Activated T-cell treated with anti-CD3 and anti-CD28 coated beads for 48 hours (primary cell): ENCODE measurements around the gene HTR3B.
"Not testable (repeated sequence)": the region's sequence is repeated elsewhere in the genome, so short reads cannot be mapped to it uniquely, and the experiment has no call there.

ENCODE experiments used
- DNase-seq: peaks from one replicate; pipeline ENCODE4 v3.0.0-alpha.2; 2020; ENCODE audit warnings: low read depth

Gene HTR3B

GRCh38 chr11:113904379-113905101 is at the start of gene HTR3B:
Gene HTR3B, plus strand, starts transcription at chr11:113904796. Its CDS starts 138 bp downstream, at chr11:113904934.
- no peak for DNase-seq

DNA sequence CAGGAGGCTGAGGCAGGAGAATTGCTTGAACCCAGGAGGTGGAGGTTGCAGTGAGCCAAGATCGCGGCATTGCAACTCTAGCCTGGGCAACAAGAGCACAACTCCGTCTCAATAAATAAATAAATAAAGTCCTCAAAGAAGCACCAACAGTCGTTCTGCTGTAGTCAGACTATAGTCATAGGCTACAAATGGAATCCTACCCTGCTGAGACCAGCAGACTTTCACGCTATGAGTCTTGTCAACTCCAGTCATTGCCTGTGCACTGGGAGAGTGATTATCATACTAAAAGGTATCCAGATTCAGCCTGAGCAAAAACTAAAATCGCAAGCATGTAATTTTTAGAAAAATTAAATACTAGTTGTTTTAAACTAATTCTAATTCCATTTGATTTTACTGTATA is 48.8 kb upstream of the HTR3B start:
- DNase-seq, result no peak

DNA sequence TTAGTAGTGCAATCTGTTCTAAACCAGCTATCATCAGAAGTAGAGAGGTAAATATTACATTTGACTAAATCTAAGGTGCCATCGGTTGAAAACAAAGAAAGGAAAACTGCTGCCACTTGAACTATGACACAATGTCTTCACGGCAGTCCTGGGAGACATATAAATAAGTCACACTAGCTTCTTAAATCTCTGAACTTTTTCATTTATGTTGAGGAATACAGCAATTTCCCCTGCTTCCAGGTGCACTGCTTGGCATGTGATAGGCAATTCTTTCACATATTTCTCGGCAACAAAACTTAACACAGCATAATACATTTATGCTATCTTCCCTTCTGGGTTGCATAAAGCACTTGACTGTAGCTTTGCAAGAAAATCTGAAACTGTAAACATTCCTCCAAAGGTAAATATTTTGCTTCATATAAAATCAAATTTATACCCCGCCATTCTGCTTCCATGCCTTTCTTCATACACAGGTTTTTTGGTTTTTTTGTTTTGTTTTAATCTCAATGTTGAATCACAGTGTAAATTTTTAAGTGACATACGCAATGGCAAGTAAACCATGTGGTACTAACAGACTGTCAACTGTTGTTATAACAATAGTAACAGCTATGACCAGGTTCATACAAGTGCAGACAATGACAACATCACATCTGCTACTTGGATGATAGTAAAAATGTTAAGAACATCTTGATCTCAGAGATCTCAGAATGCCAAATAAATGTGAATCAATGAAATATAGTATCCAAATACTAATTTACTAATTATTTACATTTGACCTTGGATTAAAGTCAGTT is 47.4 kb upstream of the HTR3B start:
- DNase-seq, result no peak

GRCh38 chr11:113859665-113860064 is 44.9 kb upstream of the HTR3B start:
- DNase-seq, result no peak

DNA sequence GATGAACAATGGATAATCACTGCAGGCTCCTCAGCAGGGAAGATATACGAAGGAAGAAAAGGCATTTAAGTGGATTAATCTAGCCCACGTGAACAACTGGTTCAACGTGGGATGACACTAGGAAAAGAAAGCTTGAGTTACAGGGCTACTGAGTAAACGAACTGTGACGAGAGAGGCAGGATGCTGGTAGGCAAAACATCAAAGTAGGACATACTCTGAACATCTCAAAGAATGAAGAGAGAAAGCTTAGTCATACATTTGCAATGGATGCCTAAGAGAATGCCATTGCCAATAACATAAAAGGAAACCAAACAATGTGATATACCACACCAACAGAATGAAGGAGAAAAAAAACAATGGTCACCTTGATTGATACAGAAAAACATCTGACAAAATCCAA is 42.2 kb upstream of the HTR3B start:
- DNase-seq, result no peak

DNA sequence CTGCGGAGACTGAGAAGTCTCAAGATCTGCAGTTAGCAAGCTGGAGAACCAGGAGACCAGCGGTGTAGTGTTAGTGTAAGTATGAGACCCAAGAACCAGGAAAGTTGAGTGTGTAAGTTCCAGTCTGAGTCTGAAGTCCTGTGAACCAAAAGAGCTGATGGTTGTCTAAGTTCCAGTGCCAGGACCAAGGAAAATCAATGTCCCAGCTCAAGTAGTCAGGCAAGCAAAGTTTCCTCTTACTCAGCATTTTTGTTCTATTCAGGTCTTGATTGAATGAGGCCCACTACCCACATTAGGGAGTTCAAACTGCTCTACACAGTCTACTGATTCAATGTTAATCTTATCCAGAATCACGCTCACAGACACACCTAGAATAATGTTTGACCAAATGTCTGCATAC is 40.2 kb upstream of the HTR3B start:
- no peak for DNase-seq

- DNase-seq, result no peak
Measured at GRCh38 chr11:113865873-113866272, 38.7 kb upstream of the HTR3B start.

- DNase-seq, result no peak
Measured at GRCh38 chr11:113867843-113868503, 36.6 kb upstream of the HTR3B start.

- no peak for DNase-seq
Measured at GRCh38 chr11:113871336-113871735, 33.3 kb upstream of the HTR3B start.

- no peak for DNase-seq
Measured at GRCh38 chr11:113873236-113873626, 31.4 kb upstream of the HTR3B start.

- no peak for DNase-seq
Measured at GRCh38 chr11:113874096-113874495, 30.5 kb upstream of the HTR3B start.

DNA sequence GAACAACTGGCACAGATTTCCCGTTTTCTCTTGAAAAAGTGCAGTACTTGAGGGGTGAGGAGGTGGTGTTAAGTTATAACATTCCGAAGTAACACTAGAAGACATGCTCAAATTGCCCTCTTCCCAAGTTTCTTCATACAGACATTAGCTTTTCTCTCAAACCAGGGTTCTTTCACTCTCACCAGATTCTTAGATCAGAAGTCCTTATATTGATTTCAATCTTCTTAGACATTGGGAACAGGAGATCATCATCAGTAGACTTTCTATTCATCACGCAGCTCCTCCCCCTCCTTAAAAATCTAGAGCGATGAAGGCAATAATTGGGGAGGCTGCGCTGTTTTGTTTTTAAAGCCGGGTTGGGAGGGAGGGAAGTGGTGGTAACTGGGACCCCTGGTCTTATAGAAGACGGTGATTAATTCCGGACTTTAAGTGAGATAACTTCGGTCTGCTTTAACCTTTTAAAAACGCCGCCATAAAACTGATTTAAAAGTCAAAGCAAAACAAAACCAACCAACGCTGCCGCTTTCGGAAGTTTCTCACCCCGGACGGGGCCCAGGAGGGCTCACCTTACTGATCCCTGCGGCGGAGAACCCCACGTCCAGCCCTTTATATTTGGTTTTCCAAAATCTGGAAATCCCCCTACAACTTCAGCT is 29.9 kb upstream of the HTR3B start:
- DNase-seq, result no peak

DNA sequence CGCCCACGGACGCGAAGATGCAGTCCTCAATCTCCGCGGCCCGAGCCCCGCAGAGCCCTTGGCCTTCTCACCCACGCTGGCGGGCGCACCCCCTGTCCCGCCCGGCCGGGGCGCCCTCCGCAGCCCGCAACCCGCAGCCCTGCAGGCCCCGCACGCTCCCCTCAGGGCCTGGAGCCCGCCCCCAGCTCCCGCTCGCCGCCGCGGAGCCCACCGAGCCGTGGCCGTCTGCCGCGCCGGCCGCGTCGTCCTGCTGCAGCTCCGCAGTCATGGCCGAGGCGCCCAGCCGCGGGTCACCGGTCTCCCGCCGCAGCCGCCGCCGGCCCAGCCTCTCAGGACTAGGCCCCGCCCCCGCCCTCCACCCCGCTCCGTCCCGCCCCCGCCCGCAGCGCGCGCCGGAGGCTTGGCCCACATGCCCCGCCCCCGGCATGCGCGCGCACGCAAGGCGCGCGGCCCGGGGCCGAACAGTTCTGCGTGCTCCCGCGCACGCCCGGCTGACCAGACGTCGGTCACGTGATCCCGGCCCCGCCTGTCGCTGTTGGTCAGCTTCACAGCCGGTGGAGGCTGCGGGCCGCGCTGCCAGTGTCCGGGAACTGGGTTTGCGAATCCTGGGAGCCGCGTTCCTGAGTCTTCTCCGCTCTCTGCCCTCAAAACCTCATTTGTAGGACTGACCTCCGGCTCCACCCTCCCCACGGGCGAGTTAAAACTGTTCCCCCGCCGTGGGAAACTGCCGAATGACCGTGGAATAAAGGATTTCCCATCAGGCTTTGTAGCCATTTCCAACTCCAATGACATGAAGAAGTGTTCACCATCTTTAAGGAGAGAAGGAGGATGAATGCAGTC is 29.1 kb upstream of the HTR3B start, which contains the start of gene USP28:
TSS of gene USP28 (minus strand) at position 339 of the 840 bp plus-strand sequence. CDS start at position 268, 71 bp downstream.
- DNase-seq, result peak; percentile 87

DNA sequence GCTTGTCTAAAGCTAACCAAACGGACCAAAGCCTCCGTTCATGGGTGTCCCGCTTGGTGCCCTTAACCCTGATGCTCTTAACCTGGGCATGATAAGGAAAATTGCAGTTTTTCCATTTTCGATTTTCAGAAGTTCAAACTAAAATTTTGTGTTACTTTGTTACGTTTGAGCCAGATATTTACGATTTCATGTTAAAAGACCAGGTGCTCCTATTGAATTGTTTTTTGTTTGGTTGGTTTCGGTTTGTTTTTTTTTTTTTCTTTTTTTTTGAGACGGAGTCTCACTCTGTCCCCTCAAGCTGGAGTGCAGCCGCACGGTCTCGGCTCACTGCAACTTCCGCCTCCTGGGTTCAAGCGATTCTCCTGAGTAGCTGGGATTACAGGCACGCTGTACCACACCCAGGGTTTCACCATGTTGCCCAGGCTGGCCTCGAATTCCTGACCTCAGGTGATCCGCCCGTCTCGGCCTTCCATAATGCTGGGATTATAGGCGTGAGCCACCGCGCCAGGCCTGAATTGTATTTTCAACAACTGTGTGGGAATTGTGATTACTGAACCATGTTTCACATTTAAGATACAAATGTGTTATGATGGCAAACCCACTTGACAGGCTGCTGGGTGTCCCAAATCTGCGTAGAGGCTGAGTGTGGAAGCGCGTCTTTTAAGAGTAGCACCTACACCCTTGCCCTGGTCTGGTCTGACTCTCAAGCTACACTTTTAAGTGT is 28.4 kb upstream of the HTR3B start:
- DNase-seq, result no peak

- no peak for DNase-seq
Measured at GRCh38 chr11:113876798-113877669, 27.6 kb upstream of the HTR3B start.

DNA sequence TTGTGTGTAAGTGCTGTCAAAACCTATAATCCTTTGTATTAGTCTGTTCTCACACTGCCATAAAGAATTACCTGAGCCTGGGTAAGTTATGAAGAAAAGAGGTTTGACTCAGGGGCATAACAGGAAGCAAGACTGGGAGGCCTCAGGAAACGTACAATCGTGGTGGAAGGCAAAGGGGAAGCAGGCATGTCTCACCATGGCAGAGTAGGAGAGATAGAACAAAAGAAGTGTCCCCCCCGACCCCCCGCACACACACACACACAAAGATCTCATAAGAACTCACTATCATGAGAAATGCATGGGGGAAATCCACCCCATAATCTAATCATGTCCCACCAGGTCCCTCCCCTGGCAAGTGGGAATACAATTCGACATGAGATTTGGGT is 26.9 kb upstream of the HTR3B start:
- no peak for DNase-seq

GRCh38 chr11:113879446-113879845 is 25.1 kb upstream of the HTR3B start:
- DNase-seq, result not testable (repeated sequence)

DNA sequence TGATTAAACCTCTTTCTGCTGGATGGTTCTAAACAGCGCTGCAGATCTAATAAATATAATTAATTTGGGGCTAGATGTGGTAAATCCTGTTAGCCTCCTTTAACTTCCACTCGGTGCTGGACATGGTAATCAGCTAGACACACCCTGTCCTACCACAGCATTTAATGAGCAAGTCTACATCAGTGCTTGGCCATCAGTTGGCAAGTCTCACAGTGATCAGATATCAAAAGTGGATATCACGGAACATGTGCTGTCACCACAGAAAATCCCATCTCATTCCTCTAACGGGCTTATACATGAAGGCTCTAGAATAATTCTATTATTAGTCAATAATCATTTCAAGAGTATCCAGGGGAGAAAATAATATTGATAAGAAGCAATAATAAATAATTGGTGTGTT is 23.6 kb upstream of the HTR3B start:
- no peak for DNase-seq

- DNase-seq, result no peak
Measured at GRCh38 chr11:113881856-113882255, 22.7 kb upstream of the HTR3B start.

DNA sequence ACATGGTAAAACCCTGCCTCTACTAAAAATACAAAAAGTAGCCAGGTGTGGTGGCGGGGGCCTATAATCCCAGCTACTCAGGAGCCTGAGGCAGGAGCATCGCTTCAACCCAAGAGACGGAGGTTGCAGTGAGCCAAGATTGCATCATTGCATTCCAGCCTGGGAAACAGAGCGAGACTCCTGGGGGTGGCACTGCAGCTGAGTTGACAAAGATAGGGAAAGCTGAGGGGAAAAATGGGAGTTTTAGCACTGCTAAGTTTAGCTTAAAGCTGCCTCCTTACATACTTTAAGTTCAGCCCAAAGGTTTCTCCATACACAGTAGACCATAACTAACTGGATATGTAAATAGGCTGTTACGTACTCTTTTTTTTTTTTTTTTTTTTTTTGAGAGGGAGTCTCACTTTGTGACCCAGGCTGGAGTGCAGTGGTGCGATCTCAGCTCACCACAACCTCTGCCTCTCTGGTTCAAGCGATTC is 20.2 kb upstream of the HTR3B start:
- DNase-seq, result no peak
